IMR-90 (cell line): ENCODE measurements around the gene C5orf15. TPM values are rescaled to one million over a fixed set of nuclear protein-coding genes. Genes with fewer than 3 reads are reported as not detected.

Source experiments
- ATAC-seq: fragments of 200-7000 bp; cut with Tn5 transposase; 2 replicates; pipeline ENCODE4 v1.9.1; 2020; ENCODE audit warnings: low read depth, mild to moderate bottlenecking, moderate library complexity
- BruUV-seq: library from RNA; stranded (reverse); fragments of 400-500 nt; replicated peaks from 2 replicates; lab custom pipeline; 2021; lab: Mats Ljungman, UMichigan
- CTCF ChIA-PET: fragments of 300-600 bp; formaldehyde crosslinking; extraction: SDS; loops from one replicate; lab custom pipeline; 2021; ENCODE audit warnings: antibody characterized with exemption; lab: Yijun Ruan, JAX
- POLR2A ChIA-PET: fragments of 300-600 bp; sonication (Branson Sonifier 250); formaldehyde crosslinking; loops from one replicate; lab custom pipeline; 2022; ENCODE audit warnings: antibody characterized with exemption; ENCODE audit not compliant: unreplicated experiment; lab: Charles Lee
- DNase-seq: peaks from one replicate; pipeline ENCODE4 v3.0.0; 2013
- H2AFZ ChIP-seq: replicated peaks from 2 replicates; pipeline ENCODE3; 2013; ENCODE audit warnings: low read length, mild to moderate bottlenecking; ENCODE audit not compliant: poor library complexity
- H2AK5ac ChIP-seq: 2 replicates; pipeline ENCODE4 v1.6.1; 2013; ENCODE audit warnings: low read depth, low read length, inconsistent platforms
- H2AK9ac ChIP-seq: replicated peaks from 2 replicates; pipeline ENCODE3; 2013; ENCODE audit warnings: mild to moderate bottlenecking, low read depth, low read length, moderate library complexity; ENCODE audit not compliant: poor library complexity
- H2BK120ac ChIP-seq: 2 replicates; pipeline ENCODE4 v1.6.1; 2013; ENCODE audit warnings: low read depth, low read length, inconsistent platforms
- H2BK15ac ChIP-seq: 3 replicates; pipeline ENCODE4 v1.6.1; 2013; ENCODE audit warnings: low read depth, low read length, inconsistent platforms
- H2BK20ac ChIP-seq: 2 replicates; pipeline ENCODE4 v1.6.1; 2013; ENCODE audit warnings: low read depth, mild to moderate bottlenecking, inconsistent platforms, low read length, moderate library complexity
- H2BK5ac ChIP-seq: 2 replicates; pipeline ENCODE4 v1.6.1; 2013; ENCODE audit warnings: mild to moderate bottlenecking, low read depth, low read length, inconsistent platforms; ENCODE audit not compliant: poor library complexity, severe bottlenecking
- H3K14ac ChIP-seq: replicated peaks from 2 replicates; pipeline ENCODE4 v1.6.1; 2013; ENCODE audit warnings: low read depth, low read length, inconsistent platforms
- H3K18ac ChIP-seq: 2 replicates; pipeline ENCODE4 v1.6.1; 2013; ENCODE audit warnings: low read depth, low read length, control low read depth
- H3K23ac ChIP-seq: 2 replicates; pipeline ENCODE4 v1.6.1; 2013; ENCODE audit warnings: low read depth, low read length, inconsistent platforms
- H3K27ac ChIP-seq: 2 replicates; pipeline ENCODE4 v1.5.1; 2013; ENCODE audit warnings: mild to moderate bottlenecking, control low read depth, low read length; ENCODE audit not compliant: insufficient read depth
- H3K27me3 ChIP-seq: 2 replicates; pipeline ENCODE4 v1.6.1; 2013; ENCODE audit warnings: low read length; ENCODE audit not compliant: control insufficient read depth, insufficient read depth
- H3K36me3 ChIP-seq: 2 replicates; pipeline ENCODE4 v1.6.1; 2013; ENCODE audit warnings: low read length, mixed read lengths; ENCODE audit not compliant: control insufficient read depth, insufficient read depth
- H3K4ac ChIP-seq: 2 replicates; pipeline ENCODE4 v1.6.1; 2013; ENCODE audit warnings: low read depth, low read length, inconsistent platforms
- H3K4me1 ChIP-seq: 2 replicates; pipeline ENCODE4 v1.6.1; 2013; ENCODE audit warnings: low read length, mixed read lengths; ENCODE audit not compliant: control insufficient read depth, insufficient read depth
- H3K4me2 ChIP-seq: 2 replicates; pipeline ENCODE4 v1.6.1; 2013; ENCODE audit warnings: low read depth, mild to moderate bottlenecking, control low read depth, low read length, moderate library complexity
- H3K4me3 ChIP-seq: 2 replicates; pipeline ENCODE4 v1.5.1; 2013; ENCODE audit warnings: low read depth, mild to moderate bottlenecking, control low read depth, low read length, moderate library complexity; ENCODE audit not compliant: insufficient read depth
- H3K56ac ChIP-seq: 2 replicates; pipeline ENCODE4 v1.6.1; 2013; ENCODE audit warnings: low read length, inconsistent platforms; ENCODE audit not compliant: insufficient read depth; ENCODE audit errors: extremely low read depth
- H3K79me1 ChIP-seq, 2 experiments: 2 replicates each; pipeline ENCODE4 v1.6.1; 2013; ENCODE audit warnings: low read length in 2 of 2, inconsistent platforms in 1 of 2, low read depth in 1 of 2
- H3K9ac ChIP-seq: 2 replicates; pipeline ENCODE4 v1.6.1; 2013; ENCODE audit warnings: low read depth, low read length, control low read depth
- H3K9me1 ChIP-seq: 2 replicates; pipeline ENCODE4 v1.6.1; 2013; ENCODE audit warnings: low read length, inconsistent platforms; ENCODE audit not compliant: insufficient read depth
- H3K9me3 ChIP-seq: 2 replicates; pipeline ENCODE4 v1.6.1; 2013; ENCODE audit warnings: low read length; ENCODE audit not compliant: control insufficient read depth, insufficient read depth
- H4K20me1 ChIP-seq: 2 replicates; pipeline ENCODE4 v1.6.1; 2013; ENCODE audit warnings: low read length, inconsistent platforms; ENCODE audit not compliant: insufficient read depth
- H4K5ac ChIP-seq: 2 replicates; pipeline ENCODE4 v1.6.1; 2013; ENCODE audit warnings: mild to moderate bottlenecking, low read depth, low read length, control low read depth
- H4K8ac ChIP-seq, 2 experiments: 2 replicates each; pipeline ENCODE4 v1.6.1; 2013; ENCODE audit warnings: low read depth in 2 of 2, low read length in 2 of 2, control low read depth in 1 of 2, inconsistent platforms in 1 of 2
- H4K91ac ChIP-seq: 2 replicates; pipeline ENCODE4 v1.6.1; 2013; ENCODE audit warnings: low read depth, low read length, inconsistent platforms; ENCODE audit not compliant: insufficient read depth
- RFX5 ChIP-seq: IDR thresholded peaks from 2 replicates; pipeline ENCODE4 v1.8.0; 2012; ENCODE audit warnings: low read depth, mild to moderate bottlenecking, low read length, moderate library complexity
- WGBS, 2 experiments: methylation state at CpG; one replicate each; pipeline versions ENCODE4 v1.1.5 to v1.1.7; 2013; ENCODE audit warnings: missing lambda C conversion rate in 2 of 2; ENCODE audit not compliant: insufficient read length in 1 of 2; ENCODE audit errors: extremely low coverage in 2 of 2; 5-methylcytosine and 5-hydroxymethylcytosine counted together
- dilution Hi-C: fragments of 300-500 bp; cut with HindIII; formaldehyde crosslinking; loops from one replicate; pipeline ENCODE4 v1.14.3; 2018; ENCODE audit warnings: low sequenced_read_pairs; ENCODE audit not compliant: unreplicated experiment
- in situ Hi-C: fragments of 300-500 bp; cut with MboI; formaldehyde crosslinking; loops from 3 replicates; pipeline ENCODE4 v1.14.3; 2019; ENCODE audit warnings: low sequenced_read_pairs, inconsistent platforms, mixed read lengths
- intact Hi-C: fragments of 100-400 bp; cut with micrococcal nuclease; formaldehyde crosslinking; loops from 2 replicates; pipeline ENCODE4 v1.10.0; 2022
- polyA plus RNA-seq, 3 experiments: library from polyadenylated mRNA; depleted of rRNA; stranded (reverse); fragments of >200 nt; gene quantifications; 2 replicates each; pipeline ENCODE4 v1.2.3, GENCODE V29; 2012; ENCODE audit warnings: low replicate concordance in 1 of 3
- total RNA-seq: library from RNA; depleted of rRNA; stranded (reverse); fragments of >200 nt; gene quantifications from 2 replicates; pipeline ENCODE4 v1.2.3, GENCODE V29; 2012
- TF ChIP-seq, protein P1 (sequence below): conservative IDR thresholded peaks from 2 replicates; pipeline ENCODE4 v1.5.1; 2012; ENCODE audit warnings: mild to moderate bottlenecking, low read depth, low read length, improper control_type of control experiment

C5orf15 gene
- total and polyA plus RNA-seq, 2 of the 4 experiments (the other 2 are of a cell fraction): 35.1 to 73.5 TPM

DNA sequence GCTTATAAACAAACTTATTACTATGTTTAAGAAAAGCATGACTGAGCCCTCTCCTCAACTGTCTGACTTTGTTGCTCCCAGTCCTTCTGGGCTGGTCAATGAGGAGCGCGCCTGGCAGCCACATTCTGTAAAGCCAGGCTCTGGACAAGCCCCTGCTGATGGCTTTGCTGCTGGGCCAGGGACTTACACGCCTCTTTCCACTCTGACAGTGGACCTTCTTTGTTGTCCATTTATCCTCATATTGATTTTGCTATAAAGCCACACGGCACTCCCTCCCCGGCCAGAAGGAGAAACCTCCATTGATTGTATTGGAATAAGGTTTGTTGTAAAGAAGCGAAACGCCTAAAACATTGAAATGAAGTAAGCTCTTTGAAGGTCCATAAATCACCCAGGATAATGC lies 50.6 kb downstream of the C5orf15 start:
- Histone ChIP-seq H3K36me3 (no peaks in the 10 kb centered on the region), H2BK15ac (no peak overlapping the region), H3K9me3 (no peaks in the 10 kb centered on the region), H2AFZ (no peak overlapping the region), H3K4me1 (no peaks in the 10 kb centered on the region), H4K91ac (no peak overlapping the region), H3K18ac (no peak overlapping the region), H4K8ac (no peak overlapping the region), H2BK120ac (no peak overlapping the region), H3K27me3 (peaks cover 47% of the 10 kb centered on the region), H2BK5ac (no peak overlapping the region), H3K14ac (no peak overlapping the region), H3K4me2 (no peak overlapping the region), H3K27ac (no peak overlapping the region), H4K20me1 (no peaks in the 10 kb centered on the region), H3K4me3 (no peak overlapping the region), H4K5ac (no peak overlapping the region), H2AK5ac (no peak overlapping the region), H3K9ac (no peak overlapping the region), H2BK20ac (no peak overlapping the region), H3K4ac (no peak overlapping the region), H3K79me1 (no peaks in the 10 kb centered on the region), H3K9me1 (0 out of 2 replicates have a peak, but pooled peaks cover 3% of the 10 kb centered on the region), H3K23ac (no peak overlapping the region), H2AK9ac (no peak overlapping the region), H3K56ac (no peak overlapping the region)
- POLR2A ChIA-PET: no interaction called here
- intact Hi-C loops (no loop called here), in situ Hi-C loops (no loop called here), dilution Hi-C loops (no loop called here)
- TF ChIP-seq, protein P1, sequence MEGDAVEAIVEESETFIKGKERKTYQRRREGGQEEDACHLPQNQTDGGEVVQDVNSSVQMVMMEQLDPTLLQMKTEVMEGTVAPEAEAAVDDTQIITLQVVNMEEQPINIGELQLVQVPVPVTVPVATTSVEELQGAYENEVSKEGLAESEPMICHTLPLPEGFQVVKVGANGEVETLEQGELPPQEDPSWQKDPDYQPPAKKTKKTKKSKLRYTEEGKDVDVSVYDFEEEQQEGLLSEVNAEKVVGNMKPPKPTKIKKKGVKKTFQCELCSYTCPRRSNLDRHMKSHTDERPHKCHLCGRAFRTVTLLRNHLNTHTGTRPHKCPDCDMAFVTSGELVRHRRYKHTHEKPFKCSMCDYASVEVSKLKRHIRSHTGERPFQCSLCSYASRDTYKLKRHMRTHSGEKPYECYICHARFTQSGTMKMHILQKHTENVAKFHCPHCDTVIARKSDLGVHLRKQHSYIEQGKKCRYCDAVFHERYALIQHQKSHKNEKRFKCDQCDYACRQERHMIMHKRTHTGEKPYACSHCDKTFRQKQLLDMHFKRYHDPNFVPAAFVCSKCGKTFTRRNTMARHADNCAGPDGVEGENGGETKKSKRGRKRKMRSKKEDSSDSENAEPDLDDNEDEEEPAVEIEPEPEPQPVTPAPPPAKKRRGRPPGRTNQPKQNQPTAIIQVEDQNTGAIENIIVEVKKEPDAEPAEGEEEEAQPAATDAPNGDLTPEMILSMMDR: no peak
- TF ChIP-seq RFX5: no peak
- ATAC-seq (no peak), DNase-seq (no peak)
- CTCF ChIA-PET: no interaction called here
- WGBS, 2 experiments: 92% methylated on average over 2 of the region's 7 CpGs; no CpG with 5 or more reads in 1 of the 2 experiments
- BruUV-seq: no TSS peak
